PC-9 (cell line): ENCODE data around the gene TUFT1. TPM values are rescaled to one million over a fixed set of nuclear protein-coding genes. Genes with fewer than 3 reads are reported as not detected.
A peak's percentile ranks its signal among the peaks of the same experiment; 100 is the strongest.

ENCODE experiments used
- BruUV-seq: library from RNA; stranded (reverse); fragments of 400-500 nt; replicated peaks from 2 replicates; lab custom pipeline; 2021; lab: Mats Ljungman, UMichigan
- CTCF ChIA-PET: fragments of 300-600 bp; sonication (Branson Sonifier 250); formaldehyde crosslinking; loops from one replicate; lab custom pipeline; 2022; ENCODE audit warnings: antibody characterized with exemption; lab: Charles Lee
- POLR2A ChIA-PET: fragments of 300-600 bp; sonication (Branson Sonifier 250); formaldehyde crosslinking; loops from one replicate; lab custom pipeline; 2022; ENCODE audit warnings: antibody characterized with exemption; ENCODE audit not compliant: unreplicated experiment; lab: Charles Lee
- DNase-seq, 2 experiments: peaks; one replicate each; pipeline versions ENCODE4 v3.0.0 to v3.0.0-alpha.2; 2015 to 2022; ENCODE audit warnings: mixed read lengths in 1 of 2
- H2AFZ ChIP-seq: fragments of 200-600 bp; sonication (generic); 2 replicates; pipeline ENCODE4 v1.8.1; 2017; ENCODE audit warnings: antibody characterized with exemption
- H3F3A ChIP-seq: fragments of 200-600 bp; sonication (generic); 2 replicates; pipeline ENCODE4 v1.8.1; 2017; ENCODE audit warnings: antibody characterized with exemption, mild to moderate bottlenecking, low read depth; ENCODE audit not compliant: insufficient read depth
- H3K27ac ChIP-seq: fragments of 200-600 bp; sonication (generic); 2 replicates; pipeline ENCODE4 v1.6.1; 2016; ENCODE audit warnings: mixed run types
- H3K27me3 ChIP-seq: fragments of 200-600 bp; sonication (generic); 2 replicates; pipeline ENCODE4 v1.6.1; 2016; ENCODE audit warnings: low read depth, mixed run types; ENCODE audit not compliant: insufficient read depth
- H3K36me3 ChIP-seq: fragments of 200-600 bp; sonication (generic); 2 replicates; pipeline ENCODE4 v1.6.1; 2016; ENCODE audit warnings: low read depth, mixed run types
- H3K4me1 ChIP-seq: fragments of 200-600 bp; sonication (generic); replicated peaks from 2 replicates; pipeline ENCODE4 v1.6.1; 2016; ENCODE audit warnings: mixed run types; ENCODE audit not compliant: insufficient read depth
- H3K4me2 ChIP-seq: fragments of 200-600 bp; sonication (generic); 2 replicates; pipeline ENCODE4 v1.6.1; 2017; ENCODE audit warnings: mixed run types
- H3K4me3 ChIP-seq: fragments of 200-600 bp; sonication (generic); 2 replicates; pipeline ENCODE4 v1.6.1; 2016; ENCODE audit warnings: mixed run types
- H3K79me2 ChIP-seq: fragments of 200-600 bp; sonication (generic); 2 replicates; pipeline ENCODE4 v1.6.1; 2017; ENCODE audit warnings: low read depth, mixed run types
- H3K9me2 ChIP-seq: fragments of 200-600 bp; sonication (generic); 2 replicates; pipeline ENCODE4 v1.8.1; 2017; ENCODE audit warnings: mild to moderate bottlenecking; ENCODE audit not compliant: insufficient read depth
- H3K9me3 ChIP-seq: fragments of 200-600 bp; sonication (generic); 2 replicates; pipeline ENCODE4 v1.8.1; 2016; ENCODE audit warnings: low read depth; ENCODE audit not compliant: insufficient read depth
- H4K20me1 ChIP-seq: fragments of 200-600 bp; sonication (generic); 2 replicates; pipeline ENCODE4 v1.8.1; 2017; ENCODE audit not compliant: insufficient read depth
- CTCF ChIP-seq: fragments of 200-600 bp; sonication (generic); conservative IDR thresholded peaks from 2 replicates; pipeline ENCODE4 v1.6.1; 2017; ENCODE audit warnings: mixed run types, antibody characterized with exemption, mild to moderate bottlenecking, moderate library complexity
- EZH2 ChIP-seq: fragments of 200-600 bp; sonication (generic); IDR thresholded peaks from 2 replicates; pipeline ENCODE4 v1.8.0; 2017; ENCODE audit warnings: antibody characterized with exemption, low read depth
- intact Hi-C: fragments of 100-400 bp; cut with micrococcal nuclease; formaldehyde crosslinking; loops from one replicate; pipeline ENCODE4 v1.10.0; 2022; ENCODE audit not compliant: unreplicated experiment
- total RNA-seq: library from RNA; stranded (reverse); gene quantifications from 2 replicates; pipeline ENCODE4 v1.2.3, GENCODE V29; 2021

Gene TUFT1
- total RNA-seq, 1 experiment from 2014 or later: 35.3 TPM

DNA sequence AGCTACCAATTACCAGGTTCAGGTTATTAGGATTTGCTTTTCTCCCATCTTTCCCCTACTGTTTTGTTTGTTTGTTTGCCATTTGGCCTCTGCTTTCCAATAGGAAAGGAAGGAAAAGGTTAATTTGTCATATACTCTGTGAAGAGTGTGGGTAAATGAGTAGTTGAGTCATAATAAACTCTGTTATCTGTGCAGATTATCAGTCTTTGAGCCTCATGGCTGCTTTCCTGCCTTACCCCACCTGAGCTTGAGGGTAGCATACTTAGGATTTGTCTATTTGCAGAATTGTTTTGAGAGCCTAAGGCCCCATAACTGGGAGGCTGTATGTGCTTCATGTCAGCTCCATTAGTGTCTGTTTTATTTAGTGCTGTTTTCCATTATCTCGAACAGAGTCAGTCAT, 38.8 kb downstream of the TUFT1 start:
- Histone ChIP-seq H2AFZ (no peak overlapping the region), H3K79me2 (peaks cover 11% of the 10 kb centered on the region; the same call in 1 of the 2 replicates), H3K4me1 (peaks cover 81% of the 10 kb centered on the region), H3K9me3 (no peaks in the 10 kb centered on the region), H3K27me3 (no peaks in the 10 kb centered on the region), H3F3A (peaks cover 60% of the 10 kb centered on the region), H3K9me2 (no peaks in the 10 kb centered on the region), H3K36me3 (peaks cover 62% of the 10 kb centered on the region), H3K27ac (peak overlapping the region; percentile 69), H3K4me3 (no peak overlapping the region), H3K4me2 (peak overlapping the region; percentile 48), H4K20me1 (no peaks in the 10 kb centered on the region)
- peak in 1 of 2 experiments; percentile 56 for DNase-seq
- TF ChIP-seq EZH2 (no peak), CTCF (no peak)
- intact Hi-C loops: no loop called here
- CTCF ChIA-PET: interaction anchor here (1.0 kb wide), 1 partner anchor 15 kb away, joined by 12 read pairs; no protein-coding TSS in a partner anchor
- POLR2A ChIA-PET: interaction anchor here (0.6 to 1.2 kb wide), 4 partner anchors 18 to 67 kb away, joined by 3 to 4 read pairs (median 4); no protein-coding TSS in a partner anchor
- BruUV-seq: no TSS peak

DNA sequence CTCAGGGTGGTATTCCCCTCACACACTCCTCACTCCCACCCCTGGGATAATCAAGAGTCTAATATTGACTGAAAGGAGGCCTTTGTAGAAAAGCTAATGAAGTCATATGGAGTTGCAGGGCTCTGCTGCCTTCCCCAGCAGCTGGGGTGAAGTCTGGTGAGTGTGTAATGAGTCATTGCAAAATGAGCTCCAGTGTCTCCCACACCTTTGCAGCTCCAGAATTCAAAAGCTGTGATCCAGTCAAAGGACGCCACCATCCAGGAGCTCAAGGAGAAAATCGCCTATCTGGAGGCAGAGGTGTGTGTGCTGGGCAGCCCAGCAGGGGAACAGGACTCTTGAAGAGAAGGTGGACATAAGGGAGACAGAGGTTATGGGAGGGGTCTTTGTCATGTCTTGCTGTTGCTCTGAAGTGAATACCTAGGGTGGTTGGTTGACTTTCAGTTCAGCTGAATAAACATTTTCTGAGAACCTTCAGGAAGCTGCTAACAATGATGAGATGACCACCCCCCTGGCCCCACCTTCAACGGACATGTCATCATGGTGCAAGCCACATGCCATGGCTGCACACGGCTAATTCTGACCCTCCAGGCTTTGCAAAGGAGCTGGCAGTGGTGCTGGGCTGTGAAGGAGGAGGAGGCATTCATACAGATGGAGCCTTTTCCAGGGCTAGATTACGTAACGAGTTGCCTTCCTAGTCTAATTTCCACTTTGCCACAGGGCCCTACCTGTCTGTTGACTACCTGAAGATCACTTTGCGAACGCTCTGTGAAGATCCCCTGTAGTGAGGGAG, 39.5 kb downstream of the TUFT1 start:
- Histone ChIP-seq H3K27ac (peak overlapping the region; percentile 69), H3K4me1 (peaks cover 81% of the 10 kb centered on the region), H2AFZ (no peak overlapping the region), H3F3A (peaks cover 60% of the 10 kb centered on the region), H4K20me1 (no peaks in the 10 kb centered on the region), H3K79me2 (peaks cover 11% of the 10 kb centered on the region; the same call in 1 of the 2 replicates), H3K36me3 (peaks cover 58% of the 10 kb centered on the region), H3K27me3 (no peaks in the 10 kb centered on the region), H3K4me3 (no peak overlapping the region), H3K9me3 (no peaks in the 10 kb centered on the region), H3K4me2 (peak overlapping the region; percentile 48), H3K9me2 (no peaks in the 10 kb centered on the region)
- intact Hi-C loops: no loop called here
- no TSS peak for BruUV-seq
- DNase-seq: peak; percentile 57 to 74
- no peak for TF ChIP-seq CTCF
- no peak for TF ChIP-seq EZH2
- POLR2A ChIA-PET: interaction anchor here (0.5 to 1.2 kb wide), 4 partner anchors 31 to 68 kb away, joined by 3 to 10 read pairs (median 4); no protein-coding TSS in a partner anchor
- CTCF ChIA-PET: interaction anchor here (1.0 kb wide), 1 partner anchor 14 kb away, joined by 12 read pairs; no protein-coding TSS in a partner anchor

DNA sequence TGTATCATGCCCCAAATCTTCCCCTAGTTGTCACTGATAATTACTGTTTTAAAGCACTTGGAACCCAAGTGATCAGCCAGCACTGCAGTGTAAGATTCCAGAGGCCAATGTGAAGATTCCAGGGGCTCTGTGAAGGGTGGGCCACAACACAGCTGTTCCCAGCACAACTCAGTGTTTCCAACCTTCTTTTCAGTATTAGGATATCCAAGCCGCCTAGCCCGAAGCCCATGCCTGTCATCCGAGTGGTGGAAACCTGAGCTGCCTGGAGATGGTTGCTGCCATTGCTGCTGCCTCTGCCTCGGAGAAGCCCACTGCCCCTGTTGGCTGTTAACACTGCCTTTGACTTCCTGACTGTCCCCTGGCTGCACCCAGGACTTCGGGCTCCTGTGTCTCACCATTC, 41.3 kb downstream of the TUFT1 start:
- CTCF ChIA-PET: no interaction called here
- no peak overlapping the region for H3K4me2 ChIP-seq
- no peak for DNase-seq
- H3K36me3 ChIP-seq: peaks cover 45% of the 10 kb centered on the region
- H3K27ac ChIP-seq: no peak overlapping the region
- no peaks in the 10 kb centered on the region for H3K27me3 ChIP-seq
- H3K9me3 ChIP-seq: no peaks in the 10 kb centered on the region
- intact Hi-C loops: no loop called here
- TF ChIP-seq EZH2 (no peak), CTCF (no peak)
- no TSS peak for BruUV-seq
- no peak overlapping the region for H3K4me3 ChIP-seq
- H3K4me1 ChIP-seq: peaks cover 88% of the 10 kb centered on the region
- no peaks in the 10 kb centered on the region for H3K9me2 ChIP-seq
- no peaks in the 10 kb centered on the region for H3K79me2 ChIP-seq
- peaks cover 74% of the 10 kb centered on the region for H3F3A ChIP-seq
- no peaks in the 10 kb centered on the region for H4K20me1 ChIP-seq
- H2AFZ ChIP-seq: no peak overlapping the region
- POLR2A ChIA-PET: no interaction called here
